Measurements from ENCODE around the gene POLN.
"Not testable (repeated sequence)": the region's sequence is repeated elsewhere in the genome, so short reads cannot be mapped to it uniquely, and the experiment has no call there.

Gene POLN

DNA sequence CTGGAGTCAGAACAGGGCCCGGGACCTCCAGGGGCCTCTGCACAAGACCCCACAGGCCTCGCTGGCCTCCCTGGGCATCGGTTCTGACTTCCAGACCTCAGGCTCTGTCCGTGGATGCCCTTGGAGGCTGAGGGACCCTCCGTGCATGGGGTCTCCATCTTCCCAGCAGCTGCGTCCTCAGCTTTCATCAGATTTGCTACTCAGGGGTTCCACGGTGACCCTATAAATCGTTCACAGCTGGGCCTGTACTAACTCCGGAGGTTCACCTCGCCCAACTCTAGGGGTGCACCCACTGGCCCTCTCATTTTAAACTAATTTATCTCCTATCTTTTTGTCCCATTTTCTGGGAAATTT is 33.1 kb upstream of the POLN start:
- not testable (repeated sequence) for DNase-seq

DNA sequence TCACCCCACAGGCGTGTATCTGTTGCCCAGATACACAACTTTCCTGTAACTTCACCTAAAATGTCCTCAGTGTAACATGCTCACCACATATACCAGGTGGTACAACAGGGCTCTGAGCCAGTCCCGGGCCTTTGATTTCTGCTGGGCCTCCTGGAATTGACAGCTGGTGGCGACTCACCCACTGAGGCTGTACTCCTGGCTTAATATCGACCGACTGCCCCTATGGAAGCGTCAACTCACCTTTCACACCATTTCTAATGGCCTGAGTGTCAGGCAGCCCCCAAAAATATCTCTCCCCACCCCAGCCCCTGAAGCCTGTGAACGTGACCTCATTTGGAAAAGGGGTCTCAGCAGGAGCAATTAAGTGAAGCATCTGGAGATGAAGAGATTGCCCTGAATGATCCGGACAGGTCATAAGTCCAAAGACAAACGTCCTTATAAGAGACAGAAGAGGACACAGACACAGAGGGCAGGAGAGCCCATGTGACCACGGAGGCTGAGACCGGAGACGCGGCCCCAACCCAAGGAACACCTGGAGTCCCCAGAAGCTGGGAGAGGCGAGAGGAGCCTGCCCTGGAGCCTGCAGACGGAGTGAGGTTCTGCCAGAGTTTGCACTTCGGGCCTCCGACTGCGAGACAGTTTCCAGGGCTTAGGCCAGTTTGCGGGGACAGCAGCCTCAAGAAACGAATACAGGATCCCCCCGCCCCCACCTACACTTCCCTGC is 32.6 kb upstream of the POLN start:
- no peak for DNase-seq

GRCh38 chr4:2273657-2274319 is 31.9 kb upstream of the POLN start:
- DNase-seq = no peak

GRCh38 chr4:2273221-2273620 is 31.3 kb upstream of the POLN start:
- no peak for DNase-seq

DNA sequence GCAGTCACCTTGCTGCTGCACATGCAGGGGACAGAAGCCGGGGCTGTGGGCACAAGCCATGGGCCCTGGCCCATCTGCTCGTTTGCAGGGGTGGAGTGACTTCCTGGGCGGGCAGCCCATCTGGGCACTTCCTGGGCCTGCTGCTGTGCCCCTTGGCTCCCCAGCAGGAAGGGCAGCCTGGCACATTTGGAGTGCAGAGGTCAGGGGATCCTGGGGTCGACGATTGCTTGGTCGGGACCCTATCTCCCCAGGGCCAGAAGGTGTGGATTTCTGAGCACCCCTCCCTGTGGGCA is 30.9 kb upstream of the POLN start:
- DNase-seq = no peak

DNA sequence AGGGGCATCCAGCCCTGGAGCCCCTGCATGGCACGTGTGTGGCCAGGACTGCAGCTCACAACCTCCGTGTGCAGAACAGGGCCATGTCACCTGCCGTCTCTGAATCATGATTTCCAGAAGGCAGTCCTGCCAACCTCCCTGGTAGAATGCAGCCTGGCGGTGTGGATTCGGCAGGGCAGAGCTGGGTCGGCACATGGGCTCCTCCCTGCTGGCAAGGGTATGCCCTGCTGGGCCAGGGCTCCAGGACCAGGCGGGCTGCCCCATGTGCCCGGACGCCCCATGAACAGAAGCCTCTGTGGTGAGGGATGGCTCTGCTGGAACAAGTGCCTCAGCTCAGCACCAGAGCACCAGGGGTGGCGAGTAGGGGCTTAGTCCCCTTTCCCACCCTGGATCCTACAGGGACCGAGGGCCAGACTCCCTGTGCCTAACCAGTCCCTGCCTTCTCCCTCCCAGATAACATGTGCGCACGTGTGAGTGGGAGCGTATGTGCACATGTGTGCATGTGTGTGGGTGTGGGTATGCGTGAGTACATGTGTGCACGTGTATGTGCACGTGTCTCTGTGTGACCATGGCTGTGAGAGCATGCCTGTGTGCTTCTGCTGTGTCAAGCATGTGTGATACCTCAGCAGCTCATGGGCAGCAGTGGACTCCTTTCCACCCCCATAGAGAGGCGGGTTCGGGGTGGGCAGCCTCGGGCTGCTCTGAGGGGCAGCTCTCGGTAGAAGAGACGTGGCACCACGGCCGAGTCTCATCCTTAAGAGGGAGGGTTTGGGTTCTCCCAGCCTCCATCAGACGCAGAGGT is 30.3 kb upstream of the POLN start:
- no peak for DNase-seq

DNA sequence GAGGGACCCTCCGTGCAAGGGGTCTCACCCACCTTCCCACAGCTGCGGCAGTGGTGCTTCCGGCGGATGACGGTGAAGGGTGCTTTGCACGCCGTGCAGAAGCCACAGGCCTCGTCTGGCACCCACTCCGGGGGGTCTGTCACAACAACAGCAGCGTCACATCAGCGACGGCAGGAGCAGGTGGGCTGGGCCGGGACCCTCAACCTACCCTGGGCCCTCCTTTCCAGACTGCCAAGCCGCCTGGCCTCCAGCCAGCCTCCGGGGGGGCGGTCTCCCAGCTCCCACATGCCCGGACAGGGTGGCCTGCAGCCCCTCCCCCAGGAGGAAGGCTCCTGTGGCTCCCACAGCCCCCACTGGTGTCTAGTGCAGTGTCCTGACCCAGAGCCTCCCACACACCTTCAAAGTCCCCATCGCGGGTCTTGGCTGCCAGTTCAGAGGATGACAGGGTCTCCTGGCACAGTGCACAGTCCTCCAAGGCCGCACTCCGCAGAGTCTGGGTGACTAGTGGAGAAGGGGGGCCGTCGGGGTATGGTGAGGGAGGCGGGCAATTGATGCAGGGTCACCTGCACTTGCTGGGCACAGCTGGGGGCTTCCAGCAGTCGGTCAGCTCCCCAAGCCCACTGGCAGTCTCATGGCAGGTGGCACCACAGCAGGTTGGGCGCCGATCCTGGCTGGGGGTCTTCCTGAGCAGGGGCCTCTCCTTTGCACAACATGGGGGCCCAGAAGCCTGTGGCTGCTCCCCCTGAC is 29.5 kb upstream of the POLN start:
- DNase-seq = no peak

- DNase-seq = no peak
These were observed 28.6 kb upstream of the POLN start for GRCh38 chr4:2270341-2271165.

DNA sequence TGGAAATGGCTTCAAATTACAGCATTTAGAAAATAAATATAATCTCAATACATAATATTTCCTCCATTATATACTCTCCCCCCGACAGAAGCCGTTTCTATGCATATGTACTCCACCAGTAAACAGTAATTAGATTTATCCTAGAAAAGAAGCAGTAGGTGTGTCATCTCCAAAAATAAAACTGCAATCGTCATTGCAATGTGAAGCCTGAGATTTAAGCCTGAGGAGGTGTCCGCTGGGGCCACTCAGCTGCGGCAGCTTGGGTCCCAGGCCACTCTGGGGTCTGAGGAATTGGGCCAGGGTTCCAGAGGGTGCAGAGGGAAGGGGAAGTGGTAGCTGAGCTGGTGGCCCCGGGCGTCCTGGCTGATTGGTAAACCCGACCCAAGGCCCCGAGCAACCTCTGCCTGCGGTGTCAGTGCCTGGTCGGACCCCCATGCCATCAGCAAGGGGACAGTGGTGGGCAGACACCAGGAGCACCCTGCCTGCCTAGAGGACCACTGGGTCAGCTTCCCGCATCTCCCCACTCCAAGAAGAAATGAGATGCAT is 27.8 kb upstream of the POLN start:
- no peak for DNase-seq

GRCh38 chr4:2269206-2269531 is 27.2 kb upstream of the POLN start:
- DNase-seq = no peak

GRCh38 chr4:2268357-2269205 is 26.7 kb upstream of the POLN start:
- no peak for DNase-seq

DNA sequence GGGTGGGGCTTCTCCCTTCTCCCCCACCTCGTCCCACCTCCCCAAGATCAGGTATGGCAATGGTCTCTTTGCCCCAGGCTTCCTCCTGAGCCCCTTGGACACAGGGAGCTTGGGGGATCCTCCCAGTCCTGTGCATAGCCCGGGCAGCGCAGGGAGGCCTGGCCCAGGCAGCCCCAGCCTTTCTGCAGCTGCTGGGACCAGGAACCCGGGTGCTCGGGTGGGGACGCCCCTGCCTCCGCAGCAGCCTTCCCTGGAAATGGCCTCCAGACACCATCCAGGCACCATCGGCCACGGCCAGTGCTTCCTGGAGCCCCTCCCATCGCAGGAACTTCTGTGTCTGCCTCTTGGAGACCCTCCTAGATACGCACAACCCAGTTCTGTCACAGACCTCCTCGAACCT is 25.9 kb upstream of the POLN start:
- no peak for DNase-seq

DNA sequence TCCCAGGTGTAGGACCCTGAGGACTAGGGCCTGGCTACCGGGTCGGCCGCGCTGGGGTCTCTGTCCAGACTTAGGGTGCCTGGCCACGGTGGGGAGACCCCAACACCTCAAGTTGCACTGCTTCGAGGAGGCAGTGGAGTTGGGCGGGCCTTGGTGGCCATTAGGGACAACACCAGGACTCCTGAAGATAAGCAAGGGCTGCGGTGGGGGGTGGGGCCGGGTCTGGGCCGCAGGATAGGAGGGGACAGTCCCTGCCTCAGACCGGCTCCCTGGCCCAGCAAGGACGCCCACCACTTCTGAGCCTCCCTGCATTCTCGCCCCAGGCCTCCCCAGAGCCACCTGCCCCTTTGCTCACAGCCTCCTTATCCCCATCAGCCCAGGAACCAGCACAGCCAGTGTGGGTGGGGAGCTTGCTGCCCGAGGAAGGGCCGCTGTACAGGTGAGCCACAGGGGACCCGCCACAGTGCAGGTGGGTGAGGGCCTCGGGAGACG is 25.4 kb upstream of the POLN start:
- DNase-seq = no peak

DNA sequence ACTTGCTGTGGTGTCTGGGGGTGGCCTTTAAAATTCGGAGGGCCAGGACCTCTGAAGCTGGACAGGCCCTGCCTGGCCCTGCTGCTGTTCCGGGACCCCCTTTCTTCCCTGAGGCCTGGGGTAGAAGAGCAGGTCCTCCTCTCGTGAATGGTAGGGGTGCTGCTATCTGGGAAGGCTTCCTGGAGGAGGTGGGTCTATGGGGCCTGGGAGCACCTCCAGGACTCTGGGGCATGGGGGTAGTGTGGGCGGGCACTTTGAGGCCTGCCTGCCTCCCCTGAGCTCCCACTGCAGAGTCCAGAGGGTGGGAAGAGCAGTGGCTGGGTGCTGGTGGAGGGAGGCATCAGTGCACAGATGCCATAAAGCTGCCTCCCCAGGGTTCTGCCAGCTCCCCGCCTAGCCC is 24.9 kb upstream of the POLN start:
- DNase-seq = no peak

DNA sequence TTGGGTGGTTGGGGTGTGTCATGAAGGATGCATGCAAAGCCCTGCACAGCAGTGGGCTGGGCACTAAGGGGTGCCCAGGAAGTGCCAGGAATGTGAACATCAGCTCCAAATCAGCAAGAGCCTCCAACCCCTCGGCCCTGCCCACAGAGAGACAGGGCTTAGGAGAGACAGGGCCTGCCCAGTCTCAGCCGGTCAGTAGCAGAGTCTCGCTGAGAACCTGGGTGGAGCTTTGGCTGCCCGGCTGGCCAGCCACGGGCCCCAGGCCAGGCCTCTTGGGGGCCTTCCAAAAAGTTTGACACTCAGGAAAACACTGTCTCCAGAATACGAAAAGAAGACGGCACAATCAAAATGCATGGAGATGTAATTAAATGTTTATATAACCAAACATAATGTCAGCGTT is 24.3 kb upstream of the POLN start:
- no peak for DNase-seq

GRCh38 chr4:2265113-2266110 is 23.5 kb upstream of the POLN start:
- no peak for DNase-seq

DNA sequence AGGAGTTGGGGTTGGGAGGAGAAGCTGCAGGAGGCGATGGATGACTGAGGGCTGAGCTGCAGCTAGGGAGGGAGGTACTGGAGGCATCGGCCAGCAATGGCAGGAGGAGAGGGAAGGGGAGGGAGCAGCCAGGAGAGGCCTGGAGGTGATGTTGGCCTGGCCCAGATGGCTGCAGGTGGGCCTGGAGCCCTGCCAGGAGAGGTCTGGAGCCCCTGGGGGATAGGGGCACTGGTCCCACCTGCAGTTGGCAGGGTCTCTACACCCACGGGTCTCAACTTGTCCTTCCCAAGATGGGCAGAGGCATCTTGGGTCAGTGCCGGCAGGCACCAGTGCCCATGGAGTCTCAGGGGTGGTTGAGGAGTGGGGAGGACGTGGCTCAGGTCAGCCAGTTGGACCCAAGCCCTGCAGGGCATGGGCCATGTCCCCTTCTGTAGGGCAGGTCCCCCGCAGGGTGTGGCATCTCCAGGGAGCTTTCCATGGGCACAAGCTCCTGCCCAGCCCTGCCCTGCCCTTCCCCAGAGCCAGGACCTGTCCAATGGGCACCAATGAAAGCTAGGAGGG is 22.6 kb upstream of the POLN start:
- no peak for DNase-seq

DNA sequence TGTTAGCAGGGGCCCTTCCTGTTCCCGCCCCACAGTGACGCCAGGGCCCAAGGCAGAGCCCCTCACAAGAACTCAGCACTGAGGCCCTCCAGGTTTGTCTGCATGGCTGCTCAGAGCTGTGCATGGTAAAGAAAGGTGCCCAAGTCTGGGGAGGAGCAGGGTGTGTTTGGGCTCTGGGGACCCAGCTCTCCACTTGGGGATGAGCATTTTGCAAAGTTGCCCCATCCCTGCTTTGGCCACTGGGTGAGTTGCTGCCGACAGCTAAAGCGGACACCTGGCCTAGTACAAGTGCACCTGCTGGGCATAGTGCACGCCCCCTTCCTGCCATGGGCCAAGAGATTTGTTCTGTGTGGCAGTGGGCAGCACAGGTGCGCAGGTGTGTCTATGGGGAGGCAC is 22.0 kb upstream of the POLN start:
- no peak for DNase-seq

DNA sequence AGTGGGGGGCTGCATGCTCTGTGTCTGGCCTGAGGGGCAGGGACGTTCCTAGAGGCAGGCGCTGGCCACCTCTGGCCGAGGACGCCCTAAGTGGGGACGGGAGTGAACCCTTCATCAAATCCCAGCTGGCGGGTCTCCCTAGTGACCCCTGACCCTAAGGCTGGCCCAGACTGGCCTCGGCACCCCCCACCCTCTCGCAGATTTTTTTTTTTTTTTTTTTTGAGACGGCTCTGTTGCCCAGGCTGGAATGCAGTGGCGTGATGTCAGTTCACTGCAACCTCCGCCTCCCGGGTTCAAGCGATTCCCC is 21.0 kb upstream of the POLN start:
- no peak for DNase-seq

All from activated naive CD4-positive, alpha-beta T cell treated with anti-CD3 and anti-CD28 coated beads, Interleukin-2, amount 50 U/mL, for 16 hours (primary cell).